Stomach (tissue), 9 donors: Measurements from ENCODE around the gene CPLANE2. TPM values are rescaled to one million over a fixed set of nuclear protein-coding genes. Genes with fewer than 3 reads are reported as not detected.

Source experiments
- DNase-seq, 2 donors: peaks; one replicate each; pipeline versions ENCODE4 v3.0.0 to v3.0.0-alpha.2; 2013 to 2019
- H3K27ac ChIP-seq, 5 donors: fragments of 200-600 bp in 4 of 5; sonication (generic) in 4 of 5; one replicate each; pipeline ENCODE4 v1.5.1; 2013 to 2019; ENCODE audit warnings: mild to moderate bottlenecking in 1 of 5, moderate library complexity in 1 of 5
- H3K27me3 ChIP-seq, 3 donors: fragments of 200-600 bp; sonication (generic); one replicate each; pipeline ENCODE4 v1.5.1; 2017 to 2019; ENCODE audit warnings: mixed run types in 1 of 3
- H3K36me3 ChIP-seq, 4 donors: fragments of 200-600 bp; sonication (generic); 1 replicate in 3 of 4; 2 replicates in 1 of 4; pipeline ENCODE4 v1.5.1; 2016 to 2019
- H3K4me1 ChIP-seq, 4 donors: fragments of 200-600 bp; sonication (generic); one replicate each; pipeline ENCODE4 v1.5.1; 2016 to 2019
- H3K4me3 ChIP-seq, 4 donors: fragments of 200-600 bp; sonication (generic) in 3 of 4; one replicate each; pipeline ENCODE4 v1.5.1; 2016 to 2019; ENCODE audit warnings: mild to moderate bottlenecking in 1 of 4
- H3K9me3 ChIP-seq, 4 donors: fragments of 200-600 bp; sonication (generic); one replicate each; pipeline ENCODE4 v1.5.1; 2016 to 2019
- CTCF ChIP-seq, 7 experiments: fragments of 450-650 bp in 4 of 7; fragments of 200-600 bp in 3 of 7; sonication (generic) in 3 of 7; IDR thresholded peaks; one replicate each; pipeline ENCODE4 v1.5.1; 2016 to 2019; ENCODE audit warnings: antibody characterized with exemption in 7 of 7, control low read depth in 2 of 7, mild to moderate bottlenecking in 1 of 7
- EP300 ChIP-seq: sonication (generic); formaldehyde crosslinking; IDR thresholded peaks from one replicate; pipeline ENCODE4 v1.6.1; 2017; ENCODE audit warnings: antibody characterized with exemption
- POLR2A ChIP-seq, 4 donors: fragments of 450-650 bp; IDR thresholded peaks; one replicate each; pipeline ENCODE4 v1.6.1; 2016; ENCODE audit warnings: antibody characterized with exemption in 4 of 4, control low read depth in 2 of 4, mild to moderate bottlenecking in 1 of 4, moderate library complexity in 1 of 4
- POLR2AphosphoS5 ChIP-seq, 3 donors: sonication (generic); formaldehyde crosslinking; IDR thresholded peaks; one replicate each; pipeline ENCODE4 v1.6.1; 2016; ENCODE audit warnings: antibody characterized with exemption in 3 of 3
- WGBS, 5 donors: extraction: QIAGEN DNeasy Blood & Tissue Kit in 3 of 5; methylation state at CpG; one replicate each; pipeline versions ENCODE4 v1.1.5 to v1.1.7; 2013 to 2018; 5-methylcytosine and 5-hydroxymethylcytosine counted together
- intact Hi-C: fragments of 100-400 bp; cut with DNase I; formaldehyde crosslinking; loops from one replicate; pipeline ENCODE4 v1.15.1; 2023; ENCODE audit warnings: low total_unique reads
- polyA plus RNA-seq, 3 donors: library from polyadenylated mRNA; stranded (reverse); fragments of 200-250 nt; gene quantifications; one replicate each; pipeline ENCODE4 v1.2.3, GENCODE V29; 2013
- total RNA-seq, 5 donors: library from RNA; depleted of rRNA; stranded (reverse); fragments of >200 nt; gene quantifications; one replicate each; pipeline versions ENCODE4 v1.1.0 to v1.2.3, GENCODE V29; 2014 to 2016
- donor health status: healthy with polysubstance abuse.
- donor health status: Bipolar disorder and iron deficiency.
- donor health status: healthy.

Gene CPLANE2
- total and polyA plus RNA-seq, 8 donors, result 0.45 to 18.8 (median 2.3) TPM; not detected in 1

GRCh38 chr1:16195518-16195905, 41.5 kb downstream of the CPLANE2 start:
- 77 to 89% (median 84%) methylated on average over 7 of the region's 7 CpGs for WGBS, 5 donors
- peaks cover 5 to 22% (median 11%) of the 10 kb centered on the region in 4 donors for H3K36me3 ChIP-seq
- no peaks in the 10 kb centered on the region for H3K9me3 ChIP-seq
- no peaks in the 10 kb centered on the region for H3K27me3 ChIP-seq
- TF ChIP-seq POLR2AphosphoS5 (IDR thresholded peaks at IDR 0.05), result no peak
- no peak for TF ChIP-seq POLR2A (IDR thresholded peaks at IDR 0.05)
- no peak for TF ChIP-seq EP300
- TF ChIP-seq CTCF (IDR thresholded peaks at IDR 0.05), result no peak
- DNase-seq, result no peak
- H3K4me3 ChIP-seq, result no peak overlapping the region
- H3K4me1 ChIP-seq, result peaks cover 0 to 4% (median 0%) of the 10 kb centered on the region in 4 donors
- intact Hi-C loops, result no loop called here
- H3K27ac ChIP-seq, result no peak overlapping the region

- intact Hi-C loops, result no loop called here
- Histone ChIP-seq H3K36me3 (no peaks in the 10 kb centered on the region), H3K27me3 (peaks cover 0 to 15% (median 0%) of the 10 kb centered on the region in 3 donors), H3K4me1 (peaks cover 0 to 29% (median 7%) of the 10 kb centered on the region in 4 donors), H3K9me3 (no peaks in the 10 kb centered on the region), H3K27ac (no peak overlapping the region), H3K4me3 (no peak overlapping the region)
- 73 to 86% (median 82%) methylated on average over 6 of the region's 6 CpGs for WGBS, 5 donors
- DNase-seq, result no peak
- TF ChIP-seq POLR2A (IDR thresholded peaks at IDR 0.05) (no peak), POLR2AphosphoS5 (IDR thresholded peaks at IDR 0.05) (no peak), EP300 (no peak), CTCF (IDR thresholded peaks at IDR 0.05) (no peak)
Observed at GRCh38 chr1:16191916-16192546, 45.0 kb downstream of the CPLANE2 start.

GRCh38 chr1:16191309-16191708, 45.7 kb downstream of the CPLANE2 start:
- no peak for DNase-seq
- H3K9me3 ChIP-seq, result no peaks in the 10 kb centered on the region
- H3K4me1 ChIP-seq, result peaks cover 0 to 33% (median 7%) of the 10 kb centered on the region in 4 donors
- 50 to 92% (median 83%) methylated on average over 1 of the region's 1 CpG for WGBS, 5 donors
- H3K27me3 ChIP-seq, result peaks cover 0 to 15% (median 0%) of the 10 kb centered on the region in 3 donors
- no peak overlapping the region for H3K4me3 ChIP-seq
- H3K36me3 ChIP-seq, result no peaks in the 10 kb centered on the region
- no peak for TF ChIP-seq POLR2A (IDR thresholded peaks at IDR 0.05)
- no peak for TF ChIP-seq CTCF (IDR thresholded peaks at IDR 0.05)
- no peak for TF ChIP-seq EP300
- TF ChIP-seq POLR2AphosphoS5 (IDR thresholded peaks at IDR 0.05), result no peak
- no peak overlapping the region for H3K27ac ChIP-seq
- intact Hi-C loops, result no loop called here

GRCh38 chr1:16189921-16190621, 46.9 kb downstream of the CPLANE2 start:
- Histone ChIP-seq H3K27me3 (peaks cover 0 to 15% (median 0%) of the 10 kb centered on the region in 3 donors), H3K9me3 (no peaks in the 10 kb centered on the region), H3K4me1 (peaks cover 0 to 33% (median 7%) of the 10 kb centered on the region in 4 donors), H3K4me3 (no peak overlapping the region), H3K27ac (no peak overlapping the region), H3K36me3 (no peaks in the 10 kb centered on the region)
- TF ChIP-seq POLR2A (IDR thresholded peaks at IDR 0.05), result no peak
- no peak for DNase-seq
- WGBS, 5 donors, result 36 to 63% (median 50%) methylated on average over 8 to 9 of the region's 9 CpGs
- intact Hi-C loops, result no loop called here
